Measurements from ENCODE around the gene MAST1.
"Not testable (repeated sequence)": the region's sequence is repeated elsewhere in the genome, so short reads cannot be mapped to it uniquely, and the experiment has no call there.

Gene MAST1

GRCh38 chr19:12890299-12890786 is 52.0 kb downstream of the MAST1 start:
- DNase-seq (ENCODE audit: low read depth in 2 of 2, low spot score in 1 of 2) = not testable (repeated sequence)

GRCh38 chr19:12890787-12891552 is 52.7 kb downstream of the MAST1 start, which contains the start of gene GCDH:
Gene GCDH, plus strand, starts transcription at chr19:12891160. Its CDS starts 145 bp downstream, at chr19:12891305.
- peak; percentile 87 to 93 for DNase-seq (ENCODE audit: low read depth in 2 of 2, low spot score in 1 of 2)

GRCh38 chr19:12891553-12892021 is 53.3 kb downstream of the MAST1 start:
- DNase-seq (ENCODE audit: low read depth in 2 of 2, low spot score in 1 of 2) = no peak

GRCh38 chr19:12893582-12893981 is 55.3 kb downstream of the MAST1 start:
- DNase-seq (ENCODE audit: low read depth in 2 of 2, low spot score in 1 of 2) = no peak

GRCh38 chr19:12896460-12896859 is 58.1 kb downstream of the MAST1 start:
- DNase-seq (ENCODE audit: low read depth in 2 of 2, low spot score in 1 of 2) = no peak

- DNase-seq (ENCODE audit: low read depth in 2 of 2, low spot score in 1 of 2) = no peak
Observed at GRCh38 chr19:12899891-12900518, 61.7 kb downstream of the MAST1 start.

GRCh38 chr19:12907166-12907565 is 68.9 kb downstream of the MAST1 start:
- DNase-seq (ENCODE audit: low read depth in 2 of 2, low spot score in 1 of 2) = no peak

- DNase-seq (ENCODE audit: low read depth in 2 of 2, low spot score in 1 of 2) = no peak
Observed at GRCh38 chr19:12912571-12912970, 74.3 kb downstream of the MAST1 start.

- DNase-seq (ENCODE audit: low read depth in 2 of 2, low spot score in 1 of 2) = no peak
Observed at GRCh38 chr19:12913011-12913561, 74.8 kb downstream of the MAST1 start.

- peak in 1 of 2 donors; percentile 20 for DNase-seq (ENCODE audit: low read depth in 2 of 2, low spot score in 1 of 2)
Observed at GRCh38 chr19:12913851-12914690, 75.8 kb downstream of the MAST1 start.

GRCh38 chr19:12915860-12916259 is 77.5 kb downstream of the MAST1 start:
- DNase-seq (ENCODE audit: low read depth in 2 of 2, low spot score in 1 of 2) = not testable (repeated sequence)

- no peak for DNase-seq (ENCODE audit: low read depth in 2 of 2, low spot score in 1 of 2)
Observed at GRCh38 chr19:12918253-12918652, 79.9 kb downstream of the MAST1 start.

GRCh38 chr19:12921047-12921446 is 82.7 kb downstream of the MAST1 start:
- no peak for DNase-seq (ENCODE audit: low read depth in 2 of 2, low spot score in 1 of 2)

GRCh38 chr19:12922959-12923358 is 84.6 kb downstream of the MAST1 start:
- DNase-seq (ENCODE audit: low read depth in 2 of 2, low spot score in 1 of 2) = no peak

Data from stimulated activated CD8-positive, alpha-beta memory T cell treated with anti-CD3 and anti-CD28 coated beads, Interleukin-4, amount 100 ng/mL, for 1 hour (primary cell).